AG10803 (cell line): ENCODE data around the gene SLC1A4.

ENCODE experiments used
- DNase-seq: peaks from one replicate; pipeline ENCODE4 v3.0.0; 2010; ENCODE audit warnings: low read depth
- H3K4me3 ChIP-seq: 2 replicates; pipeline ENCODE4 v1.5.1; 2011; ENCODE audit warnings: mild to moderate bottlenecking, low read length, control low read depth
- TF ChIP-seq, protein P1 (sequence below): conservative IDR thresholded peaks from 2 replicates; pipeline ENCODE4 v1.5.1; 2011; ENCODE audit warnings: mild to moderate bottlenecking, low read length, control low read depth, inconsistent platforms

The SLC1A4 gene

DNA sequence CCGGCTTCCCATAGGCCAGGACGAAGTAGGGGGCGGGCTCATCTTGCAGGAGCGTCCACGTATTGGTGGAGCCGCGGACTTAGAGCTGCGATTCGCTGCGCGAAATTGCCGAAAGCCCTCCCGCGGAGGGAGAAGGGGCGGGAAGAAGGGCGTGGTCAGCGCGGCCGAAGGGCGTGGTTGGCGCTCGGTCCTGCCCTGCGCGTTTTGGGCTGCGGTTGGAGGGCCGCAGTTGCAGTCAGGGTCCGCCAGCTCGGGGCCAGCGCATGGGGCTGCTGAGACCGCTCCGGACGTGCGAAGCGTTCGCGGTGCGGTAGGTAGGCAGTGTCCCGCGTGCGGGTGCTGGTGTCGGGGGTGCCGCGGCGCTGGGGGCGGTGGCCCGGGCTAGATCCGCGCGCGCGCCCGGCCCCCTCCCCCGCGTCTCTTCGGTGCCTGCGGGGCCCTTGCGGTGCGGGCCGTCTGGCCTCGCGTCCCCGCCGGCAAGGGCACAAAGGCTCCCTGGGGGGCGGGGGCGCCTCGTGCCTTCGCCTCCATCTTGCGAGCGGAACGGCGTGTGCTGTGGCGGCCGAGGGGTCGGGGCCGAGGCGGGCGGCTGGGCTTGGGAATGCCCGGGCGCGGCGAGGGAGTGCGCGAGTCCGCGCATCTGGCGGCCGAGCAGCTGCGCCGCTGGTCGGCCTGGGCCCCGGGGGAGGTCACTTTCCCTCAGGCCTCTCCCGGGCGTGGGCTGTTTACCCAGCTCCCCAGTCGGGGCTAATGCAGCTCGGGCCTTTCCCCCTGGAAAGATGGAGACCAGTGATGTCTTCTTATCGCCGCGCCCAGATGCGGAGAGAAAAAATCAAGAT is 67.2 kb downstream of the SLC1A4 start, which contains the start of gene CEP68:
Gene CEP68 (plus strand): TSS at position 202 of the 839 bp plus-strand sequence. CDS start 13,029 bp downstream, outside the sequence.
- TF ChIP-seq, protein P1, sequence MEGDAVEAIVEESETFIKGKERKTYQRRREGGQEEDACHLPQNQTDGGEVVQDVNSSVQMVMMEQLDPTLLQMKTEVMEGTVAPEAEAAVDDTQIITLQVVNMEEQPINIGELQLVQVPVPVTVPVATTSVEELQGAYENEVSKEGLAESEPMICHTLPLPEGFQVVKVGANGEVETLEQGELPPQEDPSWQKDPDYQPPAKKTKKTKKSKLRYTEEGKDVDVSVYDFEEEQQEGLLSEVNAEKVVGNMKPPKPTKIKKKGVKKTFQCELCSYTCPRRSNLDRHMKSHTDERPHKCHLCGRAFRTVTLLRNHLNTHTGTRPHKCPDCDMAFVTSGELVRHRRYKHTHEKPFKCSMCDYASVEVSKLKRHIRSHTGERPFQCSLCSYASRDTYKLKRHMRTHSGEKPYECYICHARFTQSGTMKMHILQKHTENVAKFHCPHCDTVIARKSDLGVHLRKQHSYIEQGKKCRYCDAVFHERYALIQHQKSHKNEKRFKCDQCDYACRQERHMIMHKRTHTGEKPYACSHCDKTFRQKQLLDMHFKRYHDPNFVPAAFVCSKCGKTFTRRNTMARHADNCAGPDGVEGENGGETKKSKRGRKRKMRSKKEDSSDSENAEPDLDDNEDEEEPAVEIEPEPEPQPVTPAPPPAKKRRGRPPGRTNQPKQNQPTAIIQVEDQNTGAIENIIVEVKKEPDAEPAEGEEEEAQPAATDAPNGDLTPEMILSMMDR, result no peak
- peak within 1 kb of the TSS; percentile 79 for H3K4me3 ChIP-seq
- peak; percentile 96 for DNase-seq

DNA sequence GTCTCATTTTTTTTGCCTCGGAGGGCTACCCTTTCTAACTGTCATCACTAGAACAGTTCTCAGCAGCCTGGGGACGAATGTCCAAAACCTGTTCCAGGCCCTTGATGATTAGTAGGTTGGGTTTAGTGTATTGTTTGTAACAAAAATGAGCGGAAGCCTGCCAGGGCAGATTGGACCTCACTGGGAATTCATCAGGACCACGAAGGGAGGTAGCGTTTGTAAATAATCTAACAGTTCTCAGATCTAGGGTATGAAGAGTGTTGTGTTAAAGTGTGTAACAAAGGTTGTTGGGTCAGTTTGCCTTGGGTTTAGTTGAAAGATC is 67.8 kb downstream of the SLC1A4 start:
- DNase-seq, result no peak
- H3K4me3 ChIP-seq, result peak overlapping the region; percentile 79
- TF ChIP-seq, protein P1, result no peak

DNA sequence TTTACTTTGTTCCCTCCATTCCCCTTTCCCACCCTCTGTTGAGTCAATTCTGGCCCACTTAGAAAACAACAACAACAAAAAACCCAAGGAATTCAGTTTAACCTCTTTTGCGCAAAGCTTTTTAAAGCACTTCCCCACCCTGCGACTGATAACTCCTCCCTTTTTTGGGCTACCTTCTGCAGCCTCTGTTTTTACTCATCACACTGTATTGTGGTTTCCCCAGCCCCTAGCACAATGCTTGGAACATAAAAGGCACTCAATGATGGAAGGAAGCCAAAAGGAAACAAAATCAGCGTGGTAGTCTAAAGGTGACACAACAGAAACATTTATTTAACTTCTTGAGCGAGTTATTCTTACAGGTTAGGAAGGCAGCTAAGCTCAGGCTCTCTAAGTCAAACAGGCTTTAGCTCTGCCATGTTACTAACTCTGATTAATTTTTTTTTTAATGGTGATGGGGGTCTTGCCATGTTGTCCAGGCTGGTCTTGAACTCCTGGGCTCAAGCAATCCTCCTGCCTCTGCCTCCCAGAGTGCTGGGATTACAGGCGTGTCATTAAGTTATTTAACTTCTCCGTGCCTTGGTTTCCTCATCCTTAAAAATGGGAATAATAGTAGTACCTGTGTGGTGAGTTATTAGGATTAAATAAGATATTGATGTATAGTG is 68.3 kb downstream of the SLC1A4 start:
- peak; percentile 49 for DNase-seq
- TF ChIP-seq, protein P1, result no peak

DNA sequence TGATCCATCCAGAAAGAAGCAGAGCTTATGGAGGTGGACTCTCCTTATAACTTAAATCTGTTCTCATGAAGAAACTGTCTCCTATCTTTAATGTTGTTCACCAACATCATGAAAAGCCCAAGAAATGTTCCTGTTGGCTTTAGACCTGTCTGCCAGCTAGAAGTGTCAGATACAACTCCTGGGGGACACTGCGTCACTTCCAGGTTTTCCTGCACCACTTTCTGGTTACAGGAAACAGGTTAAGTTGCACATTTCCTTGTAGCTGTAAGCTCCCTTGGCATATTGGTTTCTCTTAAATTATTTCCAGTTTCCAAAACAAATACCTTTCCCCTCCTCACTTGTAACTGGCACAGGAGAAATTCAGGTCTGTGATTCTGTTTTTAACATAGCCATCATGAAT is 69.9 kb downstream of the SLC1A4 start:
- H3K4me3 ChIP-seq, result no peak overlapping the region
- TF ChIP-seq, protein P1, result no peak

More for the DNA sequence above, 68.3 kb downstream of the SLC1A4 start:
- peak overlapping the region; percentile 79 for H3K4me3 ChIP-seq

DNA sequence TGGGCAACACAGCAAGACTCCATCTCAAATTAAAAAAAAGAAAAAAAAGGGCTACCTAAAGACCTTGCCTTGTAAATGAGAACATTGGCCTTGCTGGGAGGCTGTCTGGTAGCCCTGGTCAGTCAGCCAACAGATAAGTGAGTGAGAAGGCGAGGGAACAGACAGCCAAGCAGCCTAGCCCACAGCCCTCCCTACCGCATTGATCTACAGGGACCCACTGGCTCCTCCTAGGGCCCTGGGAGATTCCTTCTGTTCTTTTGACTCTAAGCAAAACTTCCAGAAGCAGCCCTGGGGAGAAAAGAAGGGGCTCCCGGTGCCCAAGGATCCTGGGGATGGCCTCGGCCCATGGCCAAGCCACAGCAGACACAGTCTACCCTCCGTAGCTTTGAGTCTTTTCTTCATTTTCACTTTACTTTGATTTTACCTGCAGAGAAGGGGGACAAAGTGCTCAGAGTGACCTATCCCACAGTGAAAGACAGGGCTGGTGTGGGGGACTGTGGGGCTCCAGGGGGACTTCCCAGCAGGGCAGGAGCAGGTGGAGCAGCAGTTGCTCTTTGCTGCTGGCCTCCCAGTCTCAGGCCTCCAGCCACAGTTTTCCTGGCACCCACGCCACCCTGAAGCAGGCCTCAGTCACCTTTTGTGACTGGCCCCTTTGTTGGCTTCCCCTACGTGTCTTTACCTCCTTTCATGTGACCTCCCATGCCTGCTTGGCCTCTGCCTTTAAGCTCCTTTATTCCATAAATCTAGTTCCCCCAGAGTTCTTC is 72.1 kb downstream of the SLC1A4 start:
- H3K4me3 ChIP-seq, result no peak overlapping the region
- TF ChIP-seq, protein P1, result no peak
- DNase-seq, result no peak

More for the DNA sequence above, 69.9 kb downstream of the SLC1A4 start:
- DNase-seq, result no peak

DNA sequence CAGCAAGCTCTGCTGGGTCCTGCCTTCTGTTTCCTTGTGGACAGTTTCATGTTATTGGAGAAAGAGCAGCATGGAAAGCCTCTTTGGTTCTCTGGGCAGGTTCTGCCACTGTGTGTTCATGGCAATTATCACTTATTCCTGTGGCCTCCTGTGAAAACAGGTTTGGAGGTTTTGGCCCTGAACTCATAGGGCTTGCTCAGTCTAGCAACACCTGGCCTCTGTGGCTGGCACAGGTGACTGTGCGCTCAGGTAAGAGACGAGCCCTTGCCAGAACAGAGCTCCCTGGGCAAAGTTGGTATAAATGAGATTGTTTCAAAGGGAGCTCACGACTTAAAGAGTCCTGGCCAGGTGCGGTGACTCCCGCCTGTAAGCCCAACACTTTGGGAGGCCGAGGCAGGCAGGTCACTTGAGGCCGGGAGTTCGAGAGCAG is 72.7 kb downstream of the SLC1A4 start:
- H3K4me3 ChIP-seq, result no peak overlapping the region
- TF ChIP-seq, protein P1, result no peak
- no peak for DNase-seq
